ENCODE data around the gene MAP3K6.
"Not testable (repeated sequence)": the region's sequence is repeated elsewhere in the genome, so short reads cannot be mapped to it uniquely, and the experiment has no call there.

The MAP3K6 gene

GRCh38 chr1:27397749-27398148 lies 31.0 kb upstream of the MAP3K6 start:
- no peak for DNase-seq (ENCODE audit: low spot score)

GRCh38 chr1:27397110-27397509 lies 30.3 kb upstream of the MAP3K6 start:
- DNase-seq (ENCODE audit: low spot score), result no peak

GRCh38 chr1:27395441-27396195 lies 28.9 kb upstream of the MAP3K6 start:
- peak; percentile 84 for DNase-seq (ENCODE audit: low spot score)

GRCh38 chr1:27394925-27395324 lies 28.2 kb upstream of the MAP3K6 start:
- no peak for DNase-seq (ENCODE audit: low spot score)

GRCh38 chr1:27394282-27394658 lies 27.5 kb upstream of the MAP3K6 start:
- DNase-seq (ENCODE audit: low spot score), result no peak

- no peak for DNase-seq (ENCODE audit: low spot score)
Measured at GRCh38 chr1:27393641-27394281, 27.0 kb upstream of the MAP3K6 start.

- DNase-seq (ENCODE audit: low spot score), result no peak
Measured at GRCh38 chr1:27392778-27393635, 26.2 kb upstream of the MAP3K6 start.

- DNase-seq (ENCODE audit: low spot score), result peak; percentile 94
Measured at GRCh38 chr1:27392096-27392777, 25.5 kb upstream of the MAP3K6 start, which contains the start of gene GPR3. TSS of gene GPR3 (plus strand) at chr1:27392622. CDS start at chr1:27393799, 1,177 bp downstream.

- DNase-seq (ENCODE audit: low spot score), result no peak
Measured at GRCh38 chr1:27391511-27392095, 24.8 kb upstream of the MAP3K6 start.

- peak; percentile 78 for DNase-seq (ENCODE audit: low spot score)
Measured at GRCh38 chr1:27388337-27389005, 21.7 kb upstream of the MAP3K6 start.

- not testable (repeated sequence) for DNase-seq (ENCODE audit: low spot score)
Measured at GRCh38 chr1:27384797-27385196, 18.0 kb upstream of the MAP3K6 start.

GRCh38 chr1:27383661-27384060 lies 16.9 kb upstream of the MAP3K6 start:
- no peak for DNase-seq (ENCODE audit: low spot score)

- DNase-seq (ENCODE audit: low spot score), result peak; percentile 17
Measured at GRCh38 chr1:27383039-27383605, 16.4 kb upstream of the MAP3K6 start, which contains the start of gene CD164L2. TSS of gene CD164L2 (minus strand) at chr1:27383333. CDS start at chr1:27383239, 94 bp downstream.

- no peak for DNase-seq (ENCODE audit: low spot score)
Measured at GRCh38 chr1:27381969-27382762, 15.4 kb upstream of the MAP3K6 start.

- DNase-seq (ENCODE audit: low spot score), result no peak
Measured at GRCh38 chr1:27380766-27381733, 14.3 kb upstream of the MAP3K6 start.

GRCh38 chr1:27380224-27380623 lies 13.5 kb upstream of the MAP3K6 start:
- DNase-seq (ENCODE audit: low spot score), result no peak

GRCh38 chr1:27379564-27380122 lies 12.9 kb upstream of the MAP3K6 start:
- no peak for DNase-seq (ENCODE audit: low spot score)
